ENCODE data around the gene CAMK1D.

The CAMK1D gene

DNA sequence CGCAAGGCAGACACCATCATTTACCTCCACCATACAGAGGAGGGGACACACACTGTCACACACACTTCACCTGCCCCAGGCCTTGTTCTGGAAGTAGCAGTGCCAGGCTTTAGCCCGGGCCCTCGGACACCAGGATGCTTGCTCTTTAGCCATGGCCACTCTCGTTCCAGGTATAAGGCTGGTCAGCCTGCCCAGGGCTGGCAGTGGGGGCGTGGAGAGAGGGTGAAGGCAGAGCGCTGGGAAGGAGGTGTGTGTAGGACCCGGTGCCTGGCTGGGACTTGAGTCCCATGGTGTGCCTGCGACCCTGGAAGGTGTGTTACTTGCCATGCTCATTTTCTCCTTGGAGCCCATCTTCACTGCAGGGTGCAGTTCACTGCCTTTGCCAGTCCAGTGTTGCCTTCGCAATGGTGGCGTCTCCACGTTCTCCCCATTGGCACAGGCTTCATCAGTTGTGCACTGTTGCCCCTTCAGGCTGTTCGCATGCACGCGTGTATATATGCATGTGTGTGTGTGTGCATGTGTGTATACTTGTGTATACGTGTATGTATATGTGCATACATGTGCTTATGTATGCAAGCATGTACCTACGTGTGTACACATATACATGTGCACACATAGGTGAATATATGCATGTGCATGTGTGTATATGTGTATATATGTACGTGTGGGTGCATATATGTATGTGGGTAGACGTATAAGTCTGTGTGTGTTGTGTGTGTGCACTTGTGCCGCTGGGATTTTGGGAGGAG is 153.4 kb downstream of the CAMK1D start:
- DNase-seq, result no peak

DNA sequence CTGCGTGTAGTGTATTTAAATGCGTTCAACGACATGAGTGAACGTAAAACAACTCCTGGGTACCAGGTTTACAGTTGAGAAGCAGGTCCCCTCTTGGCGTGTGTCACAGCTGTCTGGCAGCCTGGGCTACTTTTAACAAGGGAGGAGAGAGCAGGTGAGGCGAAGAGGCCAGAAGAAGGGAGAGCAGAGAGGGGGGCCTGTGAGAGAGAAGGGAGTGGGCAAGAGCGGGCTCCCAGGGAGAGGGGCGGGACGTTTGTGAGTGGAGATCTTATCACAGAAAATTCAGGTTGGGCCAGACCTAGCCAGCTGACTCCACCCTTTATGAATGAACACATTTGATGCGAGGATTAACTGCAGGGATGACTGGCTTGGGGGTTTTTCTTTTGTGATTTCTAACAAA is 154.0 kb downstream of the CAMK1D start:
- DNase-seq, result no peak

DNA sequence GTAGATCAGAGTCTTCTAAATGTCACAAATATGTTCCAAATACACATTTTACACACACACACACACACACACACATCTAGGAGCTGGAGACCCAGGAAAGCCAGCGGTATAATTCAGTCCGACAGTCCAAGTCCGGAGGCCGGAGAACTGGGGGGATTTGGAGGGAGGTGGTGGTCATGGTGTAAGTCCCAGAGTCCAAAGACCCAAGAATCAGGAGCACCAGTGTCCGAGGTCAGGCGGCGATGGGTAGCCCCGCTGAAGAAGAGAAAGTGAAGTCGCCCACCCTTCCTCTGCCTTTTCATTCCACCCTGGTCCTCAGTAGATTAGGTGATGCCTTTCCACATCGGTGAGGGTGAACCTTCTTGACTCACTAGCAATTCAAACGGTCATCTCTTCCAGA is 154.8 kb downstream of the CAMK1D start:
- no peak for DNase-seq

DNA sequence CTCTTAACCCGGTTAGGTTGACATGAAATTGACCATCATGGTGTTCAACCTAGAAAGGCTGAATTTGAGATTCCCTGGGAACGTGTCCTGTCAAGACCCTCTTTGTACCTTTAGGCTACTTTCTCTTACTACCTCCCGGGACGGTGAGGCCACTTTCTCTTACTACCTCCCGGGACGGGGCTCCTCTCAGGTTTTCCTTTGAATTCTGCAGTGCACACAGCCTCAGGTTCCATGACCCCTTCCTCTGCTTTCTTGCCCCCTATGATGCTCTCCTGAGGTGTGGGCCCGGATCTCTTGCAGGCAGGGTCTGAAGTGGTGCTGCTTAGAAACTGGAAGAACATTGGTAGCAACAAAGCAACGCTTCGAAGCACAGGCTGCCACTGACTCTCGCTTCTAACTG is 155.3 kb downstream of the CAMK1D start:
- DNase-seq, result no peak

- DNase-seq, result no peak
Observed at GRCh38 chr10:12505683-12506082, 156.3 kb downstream of the CAMK1D start.

- DNase-seq, result no peak
Observed at GRCh38 chr10:12507165-12507850, 158.0 kb downstream of the CAMK1D start.

DNA sequence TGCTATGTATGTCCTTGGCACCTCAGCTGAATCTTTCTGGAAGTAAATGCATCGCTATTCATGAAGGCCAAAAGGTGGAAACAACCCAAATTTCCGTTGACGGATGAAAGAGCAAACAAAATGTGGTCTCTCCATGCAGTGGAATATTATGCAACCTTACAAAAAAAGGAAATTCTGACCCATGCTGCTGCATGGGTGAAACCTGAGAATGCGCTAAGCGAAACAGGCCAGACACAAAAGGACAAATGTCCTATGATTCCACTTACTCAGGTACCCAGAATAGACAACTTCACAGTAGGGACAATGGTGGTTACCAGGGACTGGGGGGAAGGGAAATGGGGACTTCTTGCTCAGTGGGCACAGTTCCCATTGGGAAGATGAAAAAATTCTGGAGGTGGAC is 158.8 kb downstream of the CAMK1D start:
- no peak for DNase-seq

DNA sequence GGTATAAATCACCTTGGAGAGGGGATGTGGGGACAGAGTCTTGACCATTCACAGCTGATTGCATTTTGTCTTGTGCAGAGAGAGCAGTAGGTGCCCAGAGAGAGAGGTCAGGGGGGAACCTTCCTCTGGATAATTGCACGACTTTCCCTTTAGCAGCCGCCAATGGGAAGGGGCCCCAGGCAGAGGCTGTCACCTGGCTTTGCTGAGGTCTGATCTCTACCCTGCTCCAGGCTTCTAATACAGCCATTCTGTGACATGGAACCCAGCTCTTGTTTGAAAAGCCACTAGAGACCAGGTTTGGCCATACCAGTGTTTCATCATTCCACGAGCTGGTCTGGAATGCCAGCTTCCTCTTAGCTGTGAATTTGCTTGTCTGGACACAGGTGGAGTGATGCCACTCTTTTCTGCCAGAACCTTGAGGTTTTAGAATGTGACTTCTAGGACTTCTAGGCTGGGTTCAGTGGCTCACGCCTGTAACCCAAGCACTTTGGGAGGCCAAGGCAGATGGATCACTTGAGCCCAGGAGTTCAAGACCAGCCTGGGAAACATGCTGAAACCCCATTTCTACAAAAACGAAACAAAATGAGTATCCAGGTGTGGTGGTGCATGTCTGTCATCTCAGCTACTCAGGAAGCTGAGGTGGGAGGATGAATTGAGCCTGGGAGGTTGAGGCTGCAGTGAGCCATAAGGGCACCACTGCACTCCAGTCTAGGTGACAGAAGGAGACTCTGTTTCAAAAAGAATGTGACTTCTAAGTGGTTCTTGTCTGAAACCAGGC is 159.9 kb downstream of the CAMK1D start:
- no peak for DNase-seq

- no peak for DNase-seq
Observed at GRCh38 chr10:12509794-12510100, 160.4 kb downstream of the CAMK1D start.

- no peak for DNase-seq
Observed at GRCh38 chr10:12510501-12510941, 161.2 kb downstream of the CAMK1D start.

DNA sequence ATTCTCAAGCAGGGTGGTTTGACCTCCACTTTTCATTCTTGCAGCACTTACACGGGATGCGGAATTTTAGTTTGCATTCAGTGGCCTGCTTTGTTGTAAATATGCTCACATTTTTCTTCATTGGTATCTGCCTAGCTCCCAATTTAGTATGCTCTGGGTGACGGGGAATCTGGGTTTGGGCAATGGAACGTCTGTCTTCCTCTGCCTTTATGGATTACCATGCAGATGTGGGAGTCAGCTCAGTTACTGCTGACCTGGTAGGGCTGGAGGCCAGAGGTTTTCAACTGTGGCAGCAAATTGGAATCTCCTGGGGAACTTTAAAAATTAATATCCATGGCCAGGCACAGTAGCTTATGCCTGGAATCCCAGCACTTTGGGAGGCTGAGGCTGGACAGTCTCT is 161.6 kb downstream of the CAMK1D start:
- DNase-seq, result no peak

GRCh38 chr10:12511651-12512050 is 162.3 kb downstream of the CAMK1D start:
- no peak for DNase-seq

GRCh38 chr10:12512332-12513002 is 163.1 kb downstream of the CAMK1D start:
- DNase-seq, result no peak

GRCh38 chr10:12513003-12513365 is 163.6 kb downstream of the CAMK1D start:
- no peak for DNase-seq

- DNase-seq, result no peak
Observed at GRCh38 chr10:12513775-12514673, 164.7 kb downstream of the CAMK1D start.

DNA sequence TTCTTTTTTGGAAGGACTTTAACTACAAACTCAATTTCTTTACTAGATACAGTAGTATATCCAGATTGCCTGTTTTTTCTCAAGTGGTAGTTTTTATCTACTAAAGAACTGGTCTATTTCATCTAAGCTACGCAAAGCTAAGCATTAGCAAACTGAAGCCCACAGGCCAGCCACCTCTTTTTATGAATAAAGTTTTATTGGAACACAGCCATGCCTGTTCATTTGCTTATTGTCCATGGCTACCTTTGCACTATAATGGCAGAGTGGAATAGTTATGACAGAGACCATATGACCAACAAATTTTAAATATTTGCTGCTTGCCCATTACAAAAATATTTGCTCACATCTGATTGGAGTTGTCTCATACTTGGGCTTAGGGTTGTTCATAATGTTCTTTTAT is 168.7 kb downstream of the CAMK1D start:
- DNase-seq, result no peak

DNA sequence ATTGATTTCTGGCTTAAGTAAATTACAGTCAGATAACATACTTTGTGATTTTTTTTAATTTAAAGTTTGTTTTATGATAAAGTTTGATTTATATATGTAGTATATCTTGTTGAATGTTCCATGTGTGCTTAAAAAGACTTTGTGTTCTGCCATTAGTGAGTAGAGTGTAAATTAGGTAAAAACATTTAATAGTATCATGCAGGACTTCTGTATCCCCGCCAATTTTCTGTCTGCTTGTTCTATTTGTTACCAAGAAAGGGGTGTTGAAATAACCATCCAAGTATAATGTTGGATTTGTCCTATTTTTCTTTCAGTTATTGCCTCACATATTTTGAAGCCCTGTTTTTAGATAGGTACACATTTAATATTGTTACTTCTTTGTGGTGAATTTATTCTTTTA is 172.1 kb downstream of the CAMK1D start:
- DNase-seq, result no peak

DNA sequence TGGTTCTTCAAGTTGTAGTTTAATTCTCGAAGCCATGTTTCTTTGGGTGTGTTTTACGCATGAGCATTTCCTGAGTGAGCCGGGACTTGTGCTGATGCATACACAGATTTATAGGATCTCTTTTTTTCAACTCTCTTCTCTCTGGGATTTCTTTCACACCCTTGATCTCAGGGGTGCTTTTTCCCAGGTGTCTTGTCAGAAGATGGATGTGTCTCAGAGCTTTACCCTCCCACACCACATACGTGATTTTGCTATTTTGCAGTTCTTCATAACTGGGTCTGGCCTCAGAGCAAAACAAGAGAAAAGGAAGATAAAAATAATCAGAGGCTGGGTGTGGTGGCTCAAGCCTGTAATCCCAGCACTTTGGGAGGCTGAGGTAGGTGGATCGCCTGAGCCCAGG is 177.0 kb downstream of the CAMK1D start:
- no peak for DNase-seq

DNA sequence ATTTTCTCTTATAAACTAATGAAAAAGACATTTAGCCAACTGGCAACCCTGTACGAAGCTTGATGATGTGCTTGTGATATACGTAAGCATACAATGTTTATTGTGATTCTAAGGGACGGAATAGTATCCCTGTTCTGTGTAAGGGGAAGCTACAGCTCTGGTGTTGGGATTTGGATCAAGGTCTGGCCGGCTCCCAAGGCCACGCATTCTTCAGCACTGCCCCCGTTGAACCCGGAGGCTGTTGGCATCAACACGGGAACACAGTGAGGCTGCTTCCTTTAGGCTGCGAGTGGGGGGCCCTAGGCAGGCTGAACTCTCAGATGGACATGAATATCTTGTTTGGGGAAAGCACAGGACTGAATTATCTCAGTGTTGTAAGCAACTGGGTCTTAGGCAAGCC is 180.6 kb downstream of the CAMK1D start:
- no peak for DNase-seq

DNA sequence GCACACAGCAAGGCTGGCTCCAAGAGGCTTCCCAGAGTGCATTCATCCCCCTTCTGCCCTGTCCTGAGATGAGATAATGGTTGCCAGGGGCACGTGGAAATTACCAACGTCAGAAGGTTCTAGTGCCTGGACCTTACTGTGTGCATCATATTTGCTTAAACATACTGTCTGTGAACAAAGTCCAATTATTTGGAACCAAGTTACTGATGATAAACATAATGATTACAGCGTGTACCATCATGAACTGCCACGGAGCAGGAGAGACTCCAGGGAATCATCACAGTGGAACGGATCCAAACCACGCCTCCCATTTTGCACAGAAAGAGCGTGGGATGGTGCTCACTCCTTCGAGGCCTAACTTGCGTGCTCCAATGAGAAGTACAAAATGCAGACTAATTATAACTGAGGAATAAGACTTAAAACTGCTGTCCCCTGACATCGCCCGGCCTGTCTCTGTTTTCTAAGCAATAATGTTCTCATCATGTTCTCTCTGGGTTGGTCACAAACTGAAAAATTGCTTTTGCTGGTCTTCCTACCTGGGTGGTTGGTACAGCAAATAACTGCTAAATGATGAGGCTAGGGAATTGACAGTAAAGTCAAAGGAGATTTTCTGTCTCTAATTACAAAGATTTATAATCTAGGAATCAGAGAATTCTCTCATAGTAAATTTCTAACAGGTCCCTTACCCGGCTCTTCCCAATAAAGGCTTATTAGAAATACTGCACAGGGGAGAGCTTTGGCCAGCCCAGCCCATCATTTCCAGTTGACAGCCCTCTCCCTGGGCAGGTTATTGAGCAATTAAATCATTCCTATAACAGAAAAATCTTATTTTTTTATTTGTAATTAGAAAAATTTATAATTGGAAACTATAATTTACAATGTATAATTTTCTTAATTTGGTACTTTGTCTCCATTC is 182.2 kb downstream of the CAMK1D start:
- no peak for DNase-seq

DNA sequence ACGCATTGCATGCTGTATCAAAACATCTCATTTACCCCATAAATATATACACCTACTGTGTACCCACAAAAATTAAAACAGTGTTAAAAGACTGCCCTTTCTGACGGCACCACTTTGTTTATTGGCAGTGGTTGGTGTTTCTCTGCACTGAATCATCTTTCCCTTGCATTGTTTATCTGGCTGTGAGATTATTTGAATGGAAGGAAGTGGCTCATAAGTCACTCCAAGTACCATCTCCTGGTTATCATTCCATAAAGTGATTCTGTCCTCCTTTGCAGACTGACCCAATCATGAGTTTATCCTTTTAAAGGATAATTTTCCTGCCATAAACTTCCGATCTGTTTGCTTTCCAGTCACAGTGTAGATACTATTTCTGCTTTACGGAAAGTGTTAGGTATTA is 183.8 kb downstream of the CAMK1D start:
- DNase-seq, result no peak

Measured in stimulated activated naive CD4-positive, alpha-beta T cell treated with Interleukin-2 at 50 U/mL for 16 hours (primary cell).